ENCODE measurements around the gene CYP27C1. TPM values are rescaled to one million over a fixed set of nuclear protein-coding genes. Genes with fewer than 3 reads are reported as not detected.
"Not testable (repeated sequence)": the region's sequence is repeated elsewhere in the genome, so short reads cannot be mapped to it uniquely, and the experiment has no call there.

CYP27C1 gene
- total RNA-seq, 4 donors from 2014 or later = under 0.01 to 0.26 TPM; not detected in 2

DNA sequence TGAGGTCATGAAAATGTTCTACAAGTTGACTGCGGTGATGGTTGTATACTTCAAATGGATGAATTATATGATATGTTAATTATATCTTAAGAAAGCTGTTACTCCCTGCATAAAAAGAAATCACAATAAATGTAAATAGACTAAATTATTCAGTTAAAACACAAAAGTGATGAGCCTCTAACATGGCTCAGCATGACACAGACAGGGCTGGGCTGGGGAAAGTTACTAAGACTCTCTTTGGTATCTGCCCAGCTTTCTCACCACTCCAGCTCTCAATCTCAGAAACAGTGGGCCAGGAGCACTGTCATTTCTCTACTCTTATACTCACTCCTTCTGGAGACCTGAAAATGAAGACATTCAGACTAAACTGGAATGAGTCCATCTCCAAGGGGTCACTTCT lies 3.5 kb downstream of the CYP27C1 start:
- Histone ChIP-seq H3K4me3 (no peak overlapping the region), H3K27me3 (peaks cover 6 to 47% (median 24%) of the 10 kb centered on the region in 4 donors), H3K4me1 (peaks cover 10 to 26% (median 25%) of the 10 kb centered on the region in 4 donors), H3K9me3 (peaks cover 0 to 6% (median 2%) of the 10 kb centered on the region in 4 donors), H3K36me3 (no peaks in the 10 kb centered on the region), H3K27ac (replicated peaks in 1 of 4) (no peak overlapping the region)
- no peak for DNase-seq (ENCODE audit: extremely low spot score)
- intact Hi-C loops (cut with DNase I) = no loop called here
- WGBS = 97% methylated on average over 1 of the region's 1 CpG
- TF ChIP-seq EP300 (IDR thresholded peaks at IDR 0.05) = no peak
- TF ChIP-seq POLR2A (IDR thresholded peaks at IDR 0.05; ENCODE audit: low read depth) = no peak
- TF ChIP-seq, protein P1, sequence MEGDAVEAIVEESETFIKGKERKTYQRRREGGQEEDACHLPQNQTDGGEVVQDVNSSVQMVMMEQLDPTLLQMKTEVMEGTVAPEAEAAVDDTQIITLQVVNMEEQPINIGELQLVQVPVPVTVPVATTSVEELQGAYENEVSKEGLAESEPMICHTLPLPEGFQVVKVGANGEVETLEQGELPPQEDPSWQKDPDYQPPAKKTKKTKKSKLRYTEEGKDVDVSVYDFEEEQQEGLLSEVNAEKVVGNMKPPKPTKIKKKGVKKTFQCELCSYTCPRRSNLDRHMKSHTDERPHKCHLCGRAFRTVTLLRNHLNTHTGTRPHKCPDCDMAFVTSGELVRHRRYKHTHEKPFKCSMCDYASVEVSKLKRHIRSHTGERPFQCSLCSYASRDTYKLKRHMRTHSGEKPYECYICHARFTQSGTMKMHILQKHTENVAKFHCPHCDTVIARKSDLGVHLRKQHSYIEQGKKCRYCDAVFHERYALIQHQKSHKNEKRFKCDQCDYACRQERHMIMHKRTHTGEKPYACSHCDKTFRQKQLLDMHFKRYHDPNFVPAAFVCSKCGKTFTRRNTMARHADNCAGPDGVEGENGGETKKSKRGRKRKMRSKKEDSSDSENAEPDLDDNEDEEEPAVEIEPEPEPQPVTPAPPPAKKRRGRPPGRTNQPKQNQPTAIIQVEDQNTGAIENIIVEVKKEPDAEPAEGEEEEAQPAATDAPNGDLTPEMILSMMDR (IDR thresholded peaks at IDR 0.05) = no peak
- TF ChIP-seq POLR2AphosphoS5 (IDR thresholded peaks at IDR 0.05) = no peak

DNA sequence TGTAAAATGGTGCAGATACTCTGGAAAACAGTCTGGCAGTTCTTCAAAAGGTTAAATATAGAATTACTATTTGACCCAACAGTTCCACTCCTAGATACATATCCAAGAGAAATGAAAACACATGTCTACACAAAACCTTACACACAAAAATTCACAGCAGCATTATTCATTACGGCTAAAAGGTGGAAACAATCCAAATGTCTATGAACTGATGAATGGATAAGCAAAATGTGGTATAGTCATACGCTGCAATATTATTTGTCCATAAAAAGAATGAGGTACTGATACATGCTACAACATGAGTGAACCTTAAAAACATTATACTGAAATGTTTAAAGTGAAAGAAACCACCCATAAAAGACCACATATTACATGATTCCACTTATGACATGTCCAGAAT lies 4.0 kb downstream of the CYP27C1 start:
- TF ChIP-seq POLR2A (IDR thresholded peaks at IDR 0.05; ENCODE audit: low read depth) = no peak
- TF ChIP-seq, protein P1 (IDR thresholded peaks at IDR 0.05) = no peak
- no peak for TF ChIP-seq POLR2AphosphoS5 (IDR thresholded peaks at IDR 0.05)
- no peak for TF ChIP-seq EP300 (IDR thresholded peaks at IDR 0.05)
- H3K36me3 ChIP-seq = no peaks in the 10 kb centered on the region

DNA sequence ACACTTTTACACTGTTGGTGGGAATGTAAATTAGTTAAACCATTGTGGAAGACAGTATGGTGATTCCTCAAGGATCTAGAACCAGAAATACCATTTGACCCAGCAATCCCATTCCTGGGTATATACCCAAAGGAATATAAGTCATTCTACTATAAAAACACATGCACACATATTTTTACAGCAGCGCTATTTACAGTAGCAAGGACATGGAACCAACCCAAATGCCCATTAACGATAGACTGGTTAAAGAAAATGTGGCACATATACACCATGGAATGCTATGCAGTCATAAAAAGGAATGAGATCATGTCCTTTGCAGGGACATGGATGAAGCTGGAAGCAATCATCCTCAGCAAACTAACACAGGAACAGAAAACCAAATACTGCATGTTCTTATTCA lies 5.9 kb downstream of the CYP27C1 start:
- intact Hi-C loops (cut with DNase I); H3K4me3 ChIP-seq; DNase-seq (ENCODE audit: extremely low spot score); H3K36me3 ChIP-seq; H3K4me1 ChIP-seq; H3K9me3 ChIP-seq; H3K27ac ChIP-seq (replicated peaks in 1 of 4): not testable (repeated sequence)
- H3K27me3 ChIP-seq = peaks cover 0 to 23% (median 12%) of the 10 kb centered on the region in 4 donors
- 83% methylated on average over 2 of the region's 2 CpGs for WGBS

More for the DNA sequence above, 4.0 kb downstream of the CYP27C1 start:
- no peak overlapping the region for H3K27ac ChIP-seq (replicated peaks in 1 of 4)
- peaks cover 0 to 6% (median 2%) of the 10 kb centered on the region in 4 donors for H3K9me3 ChIP-seq
- peaks cover 10 to 26% (median 25%) of the 10 kb centered on the region in 4 donors for H3K4me1 ChIP-seq
- no peak overlapping the region for H3K4me3 ChIP-seq
- intact Hi-C loops (cut with DNase I) = no loop called here
- peaks cover 6 to 42% (median 22%) of the 10 kb centered on the region in 4 donors for H3K27me3 ChIP-seq
- DNase-seq (ENCODE audit: extremely low spot score) = no peak
- 58% methylated on average over 2 of the region's 2 CpGs for WGBS

DNA sequence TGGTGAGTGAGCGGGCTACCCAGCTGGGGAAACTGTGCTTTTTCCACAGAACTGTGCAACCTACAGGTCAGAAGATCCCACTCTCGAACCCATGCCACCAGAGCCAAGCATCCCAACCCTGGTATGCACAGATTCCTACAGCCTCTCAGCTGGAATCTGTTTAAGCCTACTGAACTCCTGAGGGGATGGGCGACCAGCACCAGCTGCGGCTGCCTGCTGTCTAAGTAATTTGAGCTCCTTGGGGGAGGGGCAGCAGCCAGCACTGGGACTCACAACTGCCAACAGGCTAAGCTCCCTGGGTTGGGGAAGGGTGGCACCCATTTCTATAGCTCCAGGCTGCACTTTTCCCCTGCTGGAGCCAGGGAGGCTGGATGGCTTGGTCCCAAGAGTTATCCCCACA lies 11.8 kb downstream of the CYP27C1 start:
- H3K4me3 ChIP-seq = no peak overlapping the region
- DNase-seq (ENCODE audit: extremely low spot score) = peak; percentile 86
- peaks cover 0 to 4% (median 0%) of the 10 kb centered on the region in 4 donors for H3K4me1 ChIP-seq
- H3K36me3 ChIP-seq = no peaks in the 10 kb centered on the region
- intact Hi-C loops (cut with DNase I) = no loop called here
- H3K27me3 ChIP-seq = no peaks in the 10 kb centered on the region
- TF ChIP-seq EP300 (IDR thresholded peaks at IDR 0.05) (no peak), POLR2A (IDR thresholded peaks at IDR 0.05; ENCODE audit: low read depth) (no peak), POLR2AphosphoS5 (IDR thresholded peaks at IDR 0.05) (no peak)
- TF ChIP-seq, protein P1 (IDR thresholded peaks at IDR 0.05) = no peak
- WGBS = 68% methylated on average over 2 of the region's 4 CpGs
- H3K27ac ChIP-seq (replicated peaks in 1 of 4) = no peak overlapping the region
- peaks cover 0 to 2% (median 0%) of the 10 kb centered on the region in 4 donors for H3K9me3 ChIP-seq

DNA sequence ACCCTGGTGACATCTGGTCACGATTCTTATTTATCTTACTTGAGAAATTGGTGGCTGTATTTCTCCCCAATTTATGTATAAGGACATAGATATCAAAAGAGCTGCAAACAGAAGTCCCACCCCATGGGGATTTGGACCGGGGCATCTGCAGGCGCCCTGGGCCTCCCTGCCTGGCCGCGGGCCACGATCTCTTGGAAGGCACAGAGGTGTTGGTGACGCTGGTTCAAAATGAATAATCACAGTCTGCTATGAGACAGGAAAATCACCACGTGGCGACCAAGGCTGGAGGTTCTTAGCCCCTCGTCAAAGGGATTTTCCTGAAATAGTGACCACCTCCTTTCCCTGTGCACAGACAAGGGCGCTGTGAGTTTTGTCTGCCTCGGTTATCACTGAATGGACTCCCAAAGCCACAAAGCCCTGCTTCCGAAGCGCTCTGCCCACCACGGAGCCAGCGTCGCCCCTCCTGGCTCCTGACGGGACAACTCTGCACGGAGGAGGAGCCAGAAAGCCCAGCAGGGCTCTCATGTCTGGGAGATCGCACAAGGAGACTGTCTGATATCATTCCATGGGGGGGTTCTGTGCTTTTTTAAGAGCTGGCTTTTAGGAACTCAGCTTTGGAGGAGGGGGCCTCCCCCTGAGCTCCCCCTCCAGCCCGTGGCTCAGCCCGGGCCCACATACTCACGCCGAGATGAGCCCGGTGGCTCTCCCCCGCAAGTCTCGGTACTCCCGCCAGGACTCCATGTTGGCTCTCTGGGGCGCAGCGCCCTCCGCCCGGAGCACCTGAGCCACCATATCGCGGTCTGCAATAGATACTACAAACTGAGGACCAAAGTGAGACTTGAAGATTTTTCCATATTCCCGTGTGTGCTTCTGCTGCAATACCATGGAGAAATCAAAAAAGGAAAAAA lies 14.6 kb downstream of the CYP27C1 start:
- H3K27me3 ChIP-seq = no peaks in the 10 kb centered on the region
- TF ChIP-seq POLR2AphosphoS5 (IDR thresholded peaks at IDR 0.05) = no peak
- no peak for TF ChIP-seq POLR2A (IDR thresholded peaks at IDR 0.05; ENCODE audit: low read depth)
- TF ChIP-seq, protein P1 (IDR thresholded peaks at IDR 0.05) = no peak
- TF ChIP-seq EP300 (IDR thresholded peaks at IDR 0.05) = no peak
- H3K4me3 ChIP-seq = peak overlapping the region in 1 of 4 donors; percentile 5
- 78% methylated on average over 35 of the region's 35 CpGs for WGBS
- DNase-seq (ENCODE audit: extremely low spot score) = peak; percentile 70
- peaks cover 0 to 4% (median 0%) of the 10 kb centered on the region in 4 donors for H3K4me1 ChIP-seq
- no peaks in the 10 kb centered on the region for H3K36me3 ChIP-seq
- H3K27ac ChIP-seq (replicated peaks in 1 of 4) = no peak overlapping the region
- intact Hi-C loops (cut with DNase I) = no loop called here
- no peaks in the 10 kb centered on the region for H3K9me3 ChIP-seq

Measured in esophagus muscularis mucosa (tissue), 4 donors.